Panc1 (cell line): ENCODE results near the gene FZD4.

Experiments used
- SIN3A ChIP-seq: IDR thresholded peaks from 2 replicates; pipeline ENCODE4 v1.6.1; 2012; ENCODE audit warnings: low read depth, mild to moderate bottlenecking, low read length, moderate library complexity, borderline replicate concordance; ENCODE audit not compliant: insufficient read depth
- TF ChIP-seq, protein P1 (sequence below): fragments of 450-650 bp; IDR thresholded peaks from 2 replicates; pipeline ENCODE4 v1.5.1; 2017; ENCODE audit warnings: mild to moderate bottlenecking

GRCh38 chr11:86922225-86922624, 33.0 kb downstream of the FZD4 start:
- TF ChIP-seq SIN3A, result no peak
- TF ChIP-seq, protein P1, sequence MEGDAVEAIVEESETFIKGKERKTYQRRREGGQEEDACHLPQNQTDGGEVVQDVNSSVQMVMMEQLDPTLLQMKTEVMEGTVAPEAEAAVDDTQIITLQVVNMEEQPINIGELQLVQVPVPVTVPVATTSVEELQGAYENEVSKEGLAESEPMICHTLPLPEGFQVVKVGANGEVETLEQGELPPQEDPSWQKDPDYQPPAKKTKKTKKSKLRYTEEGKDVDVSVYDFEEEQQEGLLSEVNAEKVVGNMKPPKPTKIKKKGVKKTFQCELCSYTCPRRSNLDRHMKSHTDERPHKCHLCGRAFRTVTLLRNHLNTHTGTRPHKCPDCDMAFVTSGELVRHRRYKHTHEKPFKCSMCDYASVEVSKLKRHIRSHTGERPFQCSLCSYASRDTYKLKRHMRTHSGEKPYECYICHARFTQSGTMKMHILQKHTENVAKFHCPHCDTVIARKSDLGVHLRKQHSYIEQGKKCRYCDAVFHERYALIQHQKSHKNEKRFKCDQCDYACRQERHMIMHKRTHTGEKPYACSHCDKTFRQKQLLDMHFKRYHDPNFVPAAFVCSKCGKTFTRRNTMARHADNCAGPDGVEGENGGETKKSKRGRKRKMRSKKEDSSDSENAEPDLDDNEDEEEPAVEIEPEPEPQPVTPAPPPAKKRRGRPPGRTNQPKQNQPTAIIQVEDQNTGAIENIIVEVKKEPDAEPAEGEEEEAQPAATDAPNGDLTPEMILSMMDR, result no peak
